Natural killer cell (primary cell): ENCODE data around the gene HSPH1. TPM values are rescaled to one million over a fixed set of nuclear protein-coding genes. Genes with fewer than 3 reads are reported as not detected.

ENCODE experiments used
- ATAC-seq, 3 donors: fragments of 150-1000 bp in 2 of 3; fragments of 200-7000 bp in 1 of 3; cut with Tn5 transposase; 1 replicate in 1 of 3; 2 replicates in 2 of 3; pipeline ENCODE4 v1.10.0; 2021; ENCODE audit warnings: mild to moderate bottlenecking in 2 of 3, moderate library complexity in 2 of 3
- DNase-seq, 2 donors: peaks; one replicate each; pipeline versions ENCODE4 v3.0.0 to v3.0.0-alpha.2; 2013 to 2021; ENCODE audit warnings: mixed read lengths in 1 of 2
- H3K27ac ChIP-seq: one replicate; pipeline ENCODE4 v1.5.1; 2013; ENCODE audit warnings: mild to moderate bottlenecking, low read length
- H3K27me3 ChIP-seq: one replicate; pipeline ENCODE4 v1.6.1; 2013; ENCODE audit warnings: low read length; ENCODE audit not compliant: control insufficient read depth, insufficient read depth
- H3K36me3 ChIP-seq: one replicate; pipeline ENCODE4 v1.6.1; 2013; ENCODE audit warnings: low read length; ENCODE audit not compliant: control insufficient read depth, insufficient read depth
- H3K4me1 ChIP-seq: one replicate; pipeline ENCODE4 v1.6.1; 2013; ENCODE audit warnings: low read length; ENCODE audit not compliant: control insufficient read depth, insufficient read depth
- H3K4me3 ChIP-seq: one replicate; pipeline ENCODE4 v1.5.1; 2013; ENCODE audit warnings: low read length
- H3K9me3 ChIP-seq: one replicate; pipeline ENCODE4 v1.6.1; 2013; ENCODE audit warnings: low read length; ENCODE audit not compliant: control insufficient read depth, insufficient read depth
- H3K27ac Mint-ChIP-seq, 2 donors: one replicate each; pipeline ENCODE4 v1.8.0; 2022; ENCODE audit warnings: mild to moderate bottlenecking in 2 of 2, mixed read lengths in 2 of 2, moderate library complexity in 1 of 2
- H3K27me3 Mint-ChIP-seq, 2 donors: one replicate each; pipeline ENCODE4 v1.8.0; 2022; ENCODE audit warnings: low read depth in 2 of 2, mixed read lengths in 2 of 2
- H3K36me3 Mint-ChIP-seq: one replicate; pipeline ENCODE4 v1.8.0; 2022; ENCODE audit warnings: mixed read lengths
- H3K4me1 Mint-ChIP-seq, 2 donors: one replicate each; pipeline ENCODE4 v1.8.0; 2022; ENCODE audit warnings: mixed read lengths in 2 of 2
- H3K4me3 Mint-ChIP-seq: one replicate; pipeline ENCODE4 v1.8.0; 2022; ENCODE audit warnings: mild to moderate bottlenecking, moderate library complexity, mixed read lengths
- H3K9me3 Mint-ChIP-seq, 2 donors: one replicate each; pipeline ENCODE4 v1.8.0; 2022; ENCODE audit warnings: mixed read lengths in 2 of 2
- WGBS: methylation state at CpG from one replicate; pipeline ENCODE4 v1.1.7; 2013; ENCODE audit warnings: missing lambda C conversion rate; ENCODE audit not compliant: insufficient coverage; 5-methylcytosine and 5-hydroxymethylcytosine counted together
- intact Hi-C: fragments of 100-400 bp; cut with micrococcal nuclease; formaldehyde crosslinking; loops from one replicate; pipeline ENCODE4 v1.14.2; 2022
- total RNA-seq, 4 donors: library from RNA; stranded (reverse); fragments of 120-200 nt in 1 of 4; gene quantifications; one replicate each; pipeline versions ENCODE4 v1.2.3 to v1.2.4, GENCODE V29; 2013 to 2022
- TF ChIP-seq, protein P1 (sequence below): fragments of 200-600 bp; IDR thresholded peaks from one replicate; pipeline ENCODE4 v1.8.0; 2022; ENCODE audit warnings: antibody characterized with exemption

Gene HSPH1
- total RNA-seq, 3 donors from 2014 or later (not counting 1 experiment from before 2014, with no cell fraction given): 51.2 to 81.6 (median 75.4) TPM

DNA sequence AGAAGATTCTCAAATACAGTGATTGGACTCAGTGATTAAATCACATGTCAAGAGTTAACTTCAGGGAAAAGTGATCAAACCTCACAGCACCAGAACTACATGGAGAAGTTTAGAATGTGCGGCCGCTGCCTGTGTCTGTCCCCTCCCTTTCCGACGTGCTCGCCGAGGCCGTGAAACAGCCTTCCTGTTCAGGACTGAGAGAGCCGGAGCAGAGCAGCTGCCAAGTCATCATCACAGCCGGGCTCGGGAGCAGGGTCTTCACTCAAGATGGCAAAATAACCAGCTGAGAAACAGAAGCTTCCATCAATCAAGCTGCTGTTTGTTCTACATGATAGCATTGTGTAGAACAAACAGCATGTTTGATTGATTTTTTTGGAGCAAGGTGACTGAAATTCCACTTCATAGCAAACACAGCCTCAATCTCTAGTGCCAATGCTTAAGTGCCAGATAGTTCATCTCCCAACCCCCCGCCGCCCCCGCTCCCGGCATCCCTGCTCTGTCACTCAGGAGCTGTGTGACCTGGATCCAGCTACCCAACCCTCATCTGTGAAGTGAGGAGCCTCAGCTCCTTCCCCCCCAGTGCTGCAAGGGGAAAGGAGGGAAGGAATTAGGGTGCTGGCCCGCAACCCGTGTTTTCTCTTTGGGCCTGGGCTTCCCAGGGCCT, 70.6 kb downstream of the HSPH1 start:
- intact Hi-C loops: no loop called here
- Mint-ChIP-seq H3K27me3 (peaks cover 4 to 31% of the 10 kb centered on the region in 2 donors), H3K27ac (no peak overlapping the region), H3K36me3 (no peaks in the 10 kb centered on the region), H3K4me3 (no peak overlapping the region), H3K9me3 (no peaks in the 10 kb centered on the region), H3K4me1 (peaks cover 0 to 4% of the 10 kb centered on the region in 2 donors)
- Histone ChIP-seq H3K4me3 (no peak overlapping the region), H3K9me3 (no peaks in the 10 kb centered on the region), H3K27me3 (no peaks in the 10 kb centered on the region), H3K36me3 (no peaks in the 10 kb centered on the region), H3K27ac (no peak overlapping the region), H3K4me1 (no peaks in the 10 kb centered on the region)
- DNase-seq: no peak
- no peak for ATAC-seq
- TF ChIP-seq, protein P1, sequence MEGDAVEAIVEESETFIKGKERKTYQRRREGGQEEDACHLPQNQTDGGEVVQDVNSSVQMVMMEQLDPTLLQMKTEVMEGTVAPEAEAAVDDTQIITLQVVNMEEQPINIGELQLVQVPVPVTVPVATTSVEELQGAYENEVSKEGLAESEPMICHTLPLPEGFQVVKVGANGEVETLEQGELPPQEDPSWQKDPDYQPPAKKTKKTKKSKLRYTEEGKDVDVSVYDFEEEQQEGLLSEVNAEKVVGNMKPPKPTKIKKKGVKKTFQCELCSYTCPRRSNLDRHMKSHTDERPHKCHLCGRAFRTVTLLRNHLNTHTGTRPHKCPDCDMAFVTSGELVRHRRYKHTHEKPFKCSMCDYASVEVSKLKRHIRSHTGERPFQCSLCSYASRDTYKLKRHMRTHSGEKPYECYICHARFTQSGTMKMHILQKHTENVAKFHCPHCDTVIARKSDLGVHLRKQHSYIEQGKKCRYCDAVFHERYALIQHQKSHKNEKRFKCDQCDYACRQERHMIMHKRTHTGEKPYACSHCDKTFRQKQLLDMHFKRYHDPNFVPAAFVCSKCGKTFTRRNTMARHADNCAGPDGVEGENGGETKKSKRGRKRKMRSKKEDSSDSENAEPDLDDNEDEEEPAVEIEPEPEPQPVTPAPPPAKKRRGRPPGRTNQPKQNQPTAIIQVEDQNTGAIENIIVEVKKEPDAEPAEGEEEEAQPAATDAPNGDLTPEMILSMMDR: no peak
- 41% methylated on average over 16 of the region's 16 CpGs for WGBS

DNA sequence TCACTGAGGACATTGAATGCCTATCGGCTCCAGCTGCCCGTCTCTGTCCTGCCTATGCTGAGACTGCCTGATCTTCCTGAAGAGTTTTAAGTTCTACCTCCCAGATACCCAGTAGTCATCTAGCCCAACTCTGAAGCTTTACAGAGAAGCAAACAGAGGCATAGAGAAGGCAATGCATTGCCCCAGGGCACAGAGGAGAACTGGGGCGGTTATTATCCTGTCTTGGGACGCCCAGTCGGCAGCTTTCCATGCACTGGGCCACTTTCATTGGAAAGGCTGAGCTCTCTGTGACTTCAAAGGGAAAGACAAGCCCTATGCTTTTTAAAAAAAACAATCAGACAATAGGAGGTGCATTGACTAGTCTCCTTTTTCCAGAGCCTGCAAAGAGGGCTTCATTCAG, 71.6 kb downstream of the HSPH1 start:
- peaks cover 4 to 39% of the 10 kb centered on the region in 2 donors for H3K27me3 Mint-ChIP-seq

DNA sequence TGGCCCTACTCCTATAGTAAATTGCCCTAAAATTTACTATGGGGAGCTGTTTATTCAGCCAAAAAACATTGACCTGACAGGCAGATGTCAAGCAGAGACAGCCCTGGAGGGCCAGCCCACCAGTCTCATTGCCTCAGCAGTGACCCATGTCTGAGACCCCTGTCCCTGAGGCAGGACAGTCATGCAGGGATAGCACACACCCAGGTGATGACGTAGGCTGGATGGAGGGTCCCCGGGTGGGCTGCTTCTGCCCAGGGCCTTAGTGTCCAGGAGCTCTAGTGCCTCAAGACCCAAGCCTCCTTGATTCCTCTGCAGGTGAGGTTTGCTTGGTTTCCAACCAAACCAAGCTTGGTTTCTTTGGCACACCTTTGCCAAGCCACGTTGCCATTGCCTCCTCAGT, 72.1 kb downstream of the HSPH1 start:
- Histone ChIP-seq H3K4me1 (no peaks in the 10 kb centered on the region), H3K36me3 (no peaks in the 10 kb centered on the region), H3K4me3 (no peak overlapping the region), H3K9me3 (no peaks in the 10 kb centered on the region), H3K27ac (no peak overlapping the region), H3K27me3 (peaks cover 5% of the 10 kb centered on the region)
- TF ChIP-seq, protein P1: no peak
- no peak for ATAC-seq
- H3K36me3 Mint-ChIP-seq: no peaks in the 10 kb centered on the region
- H3K27ac Mint-ChIP-seq: no peak overlapping the region
- peaks cover 0 to 4% of the 10 kb centered on the region in 2 donors for H3K4me1 Mint-ChIP-seq
- H3K27me3 Mint-ChIP-seq: peaks cover 4 to 40% of the 10 kb centered on the region in 2 donors
- H3K9me3 Mint-ChIP-seq: no peaks in the 10 kb centered on the region
- intact Hi-C loops: no loop called here
- no peak for DNase-seq
- 84% methylated on average over 3 of the region's 3 CpGs for WGBS
- no peak overlapping the region for H3K4me3 Mint-ChIP-seq

More for the DNA sequence above, 71.6 kb downstream of the HSPH1 start:
- intact Hi-C loops: no loop called here
- WGBS: 80% methylated on average over 5 of the region's 5 CpGs
- no peak for DNase-seq
- Mint-ChIP-seq H3K4me1 (peaks cover 0 to 4% of the 10 kb centered on the region in 2 donors), H3K27ac (no peak overlapping the region), H3K4me3 (no peak overlapping the region), H3K36me3 (no peaks in the 10 kb centered on the region), H3K9me3 (no peaks in the 10 kb centered on the region)
- Histone ChIP-seq H3K4me3 (no peak overlapping the region), H3K36me3 (no peaks in the 10 kb centered on the region), H3K4me1 (no peaks in the 10 kb centered on the region), H3K9me3 (no peaks in the 10 kb centered on the region), H3K27ac (no peak overlapping the region), H3K27me3 (peaks cover 4% of the 10 kb centered on the region)
- no peak for ATAC-seq
- TF ChIP-seq, protein P1: no peak
